ENCODE results near the gene GABRG3.

The GABRG3 gene

GRCh38 chr15:27065785-27066184 is 94.8 kb downstream of the GABRG3 start:
- no peak for ATAC-seq
- no peak for TF ChIP-seq PPARA (CRISPR knock-in tag; IDR thresholded peaks at IDR 0.05; ENCODE audit: borderline replicate concordance)
- TF ChIP-seq TSHZ2 (CRISPR knock-in tag; IDR thresholded peaks at IDR 0.05): no peak
- no peak for TF ChIP-seq CSDC2 (CRISPR knock-in tag; IDR thresholded peaks at IDR 0.05)
- TF ChIP-seq ZNF70 (CRISPR knock-in tag; IDR thresholded peaks at IDR 0.05): no peak
- TF ChIP-seq, protein P1, sequence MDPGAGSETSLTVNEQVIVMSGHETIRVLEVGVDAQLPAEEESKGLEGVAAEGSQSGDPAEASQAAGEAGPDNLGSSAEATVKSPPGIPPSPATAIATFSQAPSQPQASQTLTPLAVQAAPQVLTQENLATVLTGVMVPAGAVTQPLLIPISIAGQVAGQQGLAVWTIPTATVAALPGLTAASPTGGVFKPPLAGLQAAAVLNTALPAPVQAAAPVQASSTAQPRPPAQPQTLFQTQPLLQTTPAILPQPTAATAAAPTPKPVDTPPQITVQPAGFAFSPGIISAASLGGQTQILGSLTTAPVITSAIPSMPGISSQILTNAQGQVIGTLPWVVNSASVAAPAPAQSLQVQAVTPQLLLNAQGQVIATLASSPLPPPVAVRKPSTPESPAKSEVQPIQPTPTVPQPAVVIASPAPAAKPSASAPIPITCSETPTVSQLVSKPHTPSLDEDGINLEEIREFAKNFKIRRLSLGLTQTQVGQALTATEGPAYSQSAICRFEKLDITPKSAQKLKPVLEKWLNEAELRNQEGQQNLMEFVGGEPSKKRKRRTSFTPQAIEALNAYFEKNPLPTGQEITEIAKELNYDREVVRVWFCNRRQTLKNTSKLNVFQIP (CRISPR knock-in tag; IDR thresholded peaks at IDR 0.05; ENCODE audit: borderline replicate concordance, low read depth): no peak
- TF ChIP-seq ZNF565 (CRISPR knock-in tag; conservative IDR thresholded peaks at IDR 0.05; ENCODE audit: low read depth): no peak

DNA sequence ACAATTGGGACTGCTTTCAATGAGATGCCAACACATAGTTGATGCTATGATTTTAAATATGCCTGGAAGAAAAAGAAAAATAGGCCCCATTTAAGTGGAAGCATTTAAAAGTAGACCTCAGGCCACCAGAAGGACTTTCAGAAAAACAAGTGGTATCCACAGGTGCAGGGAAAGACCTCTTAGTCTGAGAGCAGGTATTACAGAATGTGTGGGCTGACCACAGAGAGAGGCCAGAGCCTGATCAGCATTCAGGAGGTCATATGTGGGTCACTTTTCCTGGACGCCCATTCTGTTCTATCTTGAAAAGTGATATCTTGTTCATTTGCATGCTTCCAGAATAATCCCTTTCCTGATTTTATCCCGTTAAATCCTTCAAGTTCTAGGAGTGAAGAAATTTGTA is 95.5 kb downstream of the GABRG3 start:
- ATAC-seq: no peak
- TF ChIP-seq ZNF8 (CRISPR knock-in tag; IDR thresholded peaks at IDR 0.05) (no peak), TCF4 (CRISPR knock-in tag; IDR thresholded peaks at IDR 0.05; ENCODE audit: borderline replicate concordance) (no peak), BACH2 (CRISPR knock-in tag; IDR thresholded peaks at IDR 0.05; ENCODE audit: borderline replicate concordance) (no peak), ISL1 (CRISPR knock-in tag; IDR thresholded peaks at IDR 0.05) (no peak)

GRCh38 chr15:27067175-27067574 is 96.2 kb downstream of the GABRG3 start:
- no peak for ATAC-seq
- TF ChIP-seq CSDC2 (CRISPR knock-in tag; IDR thresholded peaks at IDR 0.05): no peak
- no peak for TF ChIP-seq GLIS3 (CRISPR knock-in tag; IDR thresholded peaks at IDR 0.05)
- no peak for TF ChIP-seq TSHZ2 (CRISPR knock-in tag; IDR thresholded peaks at IDR 0.05)
- TF ChIP-seq SNAI2 (CRISPR knock-in tag; IDR thresholded peaks at IDR 0.05): no peak
- TF ChIP-seq ZFP3 (CRISPR knock-in tag; IDR thresholded peaks at IDR 0.05): no peak
- no peak for TF ChIP-seq ISL1 (CRISPR knock-in tag; IDR thresholded peaks at IDR 0.05)
- TF ChIP-seq RARB (CRISPR knock-in tag; IDR thresholded peaks at IDR 0.05): no peak
- no peak for TF ChIP-seq CSRNP3 (CRISPR knock-in tag; IDR thresholded peaks at IDR 0.05)
- no peak for TF ChIP-seq TCF4 (CRISPR knock-in tag; IDR thresholded peaks at IDR 0.05; ENCODE audit: borderline replicate concordance)
- TF ChIP-seq, protein P2, sequence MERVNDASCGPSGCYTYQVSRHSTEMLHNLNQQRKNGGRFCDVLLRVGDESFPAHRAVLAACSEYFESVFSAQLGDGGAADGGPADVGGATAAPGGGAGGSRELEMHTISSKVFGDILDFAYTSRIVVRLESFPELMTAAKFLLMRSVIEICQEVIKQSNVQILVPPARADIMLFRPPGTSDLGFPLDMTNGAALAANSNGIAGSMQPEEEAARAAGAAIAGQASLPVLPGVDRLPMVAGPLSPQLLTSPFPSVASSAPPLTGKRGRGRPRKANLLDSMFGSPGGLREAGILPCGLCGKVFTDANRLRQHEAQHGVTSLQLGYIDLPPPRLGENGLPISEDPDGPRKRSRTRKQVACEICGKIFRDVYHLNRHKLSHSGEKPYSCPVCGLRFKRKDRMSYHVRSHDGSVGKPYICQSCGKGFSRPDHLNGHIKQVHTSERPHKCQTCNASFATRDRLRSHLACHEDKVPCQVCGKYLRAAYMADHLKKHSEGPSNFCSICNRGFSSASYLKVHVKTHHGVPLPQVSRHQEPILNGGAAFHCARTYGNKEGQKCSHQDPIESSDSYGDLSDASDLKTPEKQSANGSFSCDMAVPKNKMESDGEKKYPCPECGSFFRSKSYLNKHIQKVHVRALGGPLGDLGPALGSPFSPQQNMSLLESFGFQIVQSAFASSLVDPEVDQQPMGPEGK (CRISPR knock-in tag; IDR thresholded peaks at IDR 0.05; ENCODE audit: borderline replicate concordance): no peak
- TF ChIP-seq ZFP30 (CRISPR knock-in tag; IDR thresholded peaks at IDR 0.05): no peak
- no peak for TF ChIP-seq OSR1 (CRISPR knock-in tag; IDR thresholded peaks at IDR 0.05)
- no peak for TF ChIP-seq ZNF8 (CRISPR knock-in tag; IDR thresholded peaks at IDR 0.05)
- TF ChIP-seq, protein P1 (CRISPR knock-in tag; IDR thresholded peaks at IDR 0.05; ENCODE audit: borderline replicate concordance, low read depth): no peak

Data from SK-N-SH treated with all-trans-retinoic acid at 6 μM for 48 hours (cell line).